Cardiac muscle cell (in vitro differentiated cells and primary cell): ENCODE measurements around the gene RAB18. TPM values are rescaled to one million over a fixed set of nuclear protein-coding genes. Genes with fewer than 3 reads are reported as not detected.
"Not testable (repeated sequence)": the region's sequence is repeated elsewhere in the genome, so short reads cannot be mapped to it uniquely, and the experiment has no call there.

Source experiments
- DNase-seq, 2 donors: peaks; one replicate each; pipeline versions ENCODE4 v3.0.0 to v3.0.0-alpha.2; 2010 to 2017; ENCODE audit warnings: low read depth in 1 of 2, low spot score in 1 of 2
- H3K27ac ChIP-seq: fragments of 200-600 bp; sonication (generic); 2 replicates; pipeline ENCODE4 v1.5.1; 2016
- H3K27me3 ChIP-seq: fragments of 200-600 bp; sonication (generic); 2 replicates; pipeline ENCODE4 v1.6.0; 2016; ENCODE audit warnings: control low read depth
- H3K36me3 ChIP-seq: fragments of 200-600 bp; sonication (generic); 2 replicates; pipeline ENCODE4 v1.5.1; 2016; ENCODE audit warnings: control low read depth
- H3K4me1 ChIP-seq: fragments of 200-600 bp; sonication (generic); 2 replicates; pipeline ENCODE4 v1.8.1; 2017; ENCODE audit warnings: low read depth, mild to moderate bottlenecking, mixed run types
- H3K4me3 ChIP-seq: fragments of 200-600 bp; sonication (generic); 2 replicates; pipeline ENCODE4 v1.5.1; 2016; ENCODE audit warnings: mild to moderate bottlenecking
- H3K9me3 ChIP-seq: fragments of 200-600 bp; sonication (generic); 2 replicates; pipeline ENCODE4 v1.5.1; 2017; ENCODE audit warnings: low read depth, mild to moderate bottlenecking, control low read depth
- polyA plus RNA-seq: library from polyadenylated mRNA; unstranded; fragments of >200 nt; fragmentation: Nextera tagmentation; extraction: Ambion mirVana; gene quantifications from 2 replicates; pipeline ENCODE4 v1.2.1, GENCODE V29; 2016
- total RNA-seq: library from RNA; depleted of rRNA; stranded (reverse); fragments of >200 nt; gene quantifications from 2 replicates; pipeline ENCODE4 v1.2.3, GENCODE V29; 2016
- TF ChIP-seq, protein P1 (sequence below): IDR thresholded peaks from 2 replicates; pipeline ENCODE4 v1.5.1; 2012; ENCODE audit warnings: low read depth, mild to moderate bottlenecking, low read length

Gene RAB18
- total and polyA plus RNA-seq, 2 experiments from 2014 or later = 36.5 to 116 TPM

GRCh38 chr10:27564880-27565279 is 60.8 kb downstream of the RAB18 start:
- TF ChIP-seq, protein P1, sequence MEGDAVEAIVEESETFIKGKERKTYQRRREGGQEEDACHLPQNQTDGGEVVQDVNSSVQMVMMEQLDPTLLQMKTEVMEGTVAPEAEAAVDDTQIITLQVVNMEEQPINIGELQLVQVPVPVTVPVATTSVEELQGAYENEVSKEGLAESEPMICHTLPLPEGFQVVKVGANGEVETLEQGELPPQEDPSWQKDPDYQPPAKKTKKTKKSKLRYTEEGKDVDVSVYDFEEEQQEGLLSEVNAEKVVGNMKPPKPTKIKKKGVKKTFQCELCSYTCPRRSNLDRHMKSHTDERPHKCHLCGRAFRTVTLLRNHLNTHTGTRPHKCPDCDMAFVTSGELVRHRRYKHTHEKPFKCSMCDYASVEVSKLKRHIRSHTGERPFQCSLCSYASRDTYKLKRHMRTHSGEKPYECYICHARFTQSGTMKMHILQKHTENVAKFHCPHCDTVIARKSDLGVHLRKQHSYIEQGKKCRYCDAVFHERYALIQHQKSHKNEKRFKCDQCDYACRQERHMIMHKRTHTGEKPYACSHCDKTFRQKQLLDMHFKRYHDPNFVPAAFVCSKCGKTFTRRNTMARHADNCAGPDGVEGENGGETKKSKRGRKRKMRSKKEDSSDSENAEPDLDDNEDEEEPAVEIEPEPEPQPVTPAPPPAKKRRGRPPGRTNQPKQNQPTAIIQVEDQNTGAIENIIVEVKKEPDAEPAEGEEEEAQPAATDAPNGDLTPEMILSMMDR = no peak
- H3K27me3 ChIP-seq = no peaks in the 10 kb centered on the region
- H3K4me1 ChIP-seq = peaks cover 10% of the 10 kb centered on the region
- no peaks in the 10 kb centered on the region for H3K9me3 ChIP-seq
- DNase-seq = peak in 1 of 2 donors; percentile 69
- H3K4me3 ChIP-seq = no peak overlapping the region
- peak overlapping the region; percentile 77 for H3K27ac ChIP-seq
- no peaks in the 10 kb centered on the region for H3K36me3 ChIP-seq

DNA sequence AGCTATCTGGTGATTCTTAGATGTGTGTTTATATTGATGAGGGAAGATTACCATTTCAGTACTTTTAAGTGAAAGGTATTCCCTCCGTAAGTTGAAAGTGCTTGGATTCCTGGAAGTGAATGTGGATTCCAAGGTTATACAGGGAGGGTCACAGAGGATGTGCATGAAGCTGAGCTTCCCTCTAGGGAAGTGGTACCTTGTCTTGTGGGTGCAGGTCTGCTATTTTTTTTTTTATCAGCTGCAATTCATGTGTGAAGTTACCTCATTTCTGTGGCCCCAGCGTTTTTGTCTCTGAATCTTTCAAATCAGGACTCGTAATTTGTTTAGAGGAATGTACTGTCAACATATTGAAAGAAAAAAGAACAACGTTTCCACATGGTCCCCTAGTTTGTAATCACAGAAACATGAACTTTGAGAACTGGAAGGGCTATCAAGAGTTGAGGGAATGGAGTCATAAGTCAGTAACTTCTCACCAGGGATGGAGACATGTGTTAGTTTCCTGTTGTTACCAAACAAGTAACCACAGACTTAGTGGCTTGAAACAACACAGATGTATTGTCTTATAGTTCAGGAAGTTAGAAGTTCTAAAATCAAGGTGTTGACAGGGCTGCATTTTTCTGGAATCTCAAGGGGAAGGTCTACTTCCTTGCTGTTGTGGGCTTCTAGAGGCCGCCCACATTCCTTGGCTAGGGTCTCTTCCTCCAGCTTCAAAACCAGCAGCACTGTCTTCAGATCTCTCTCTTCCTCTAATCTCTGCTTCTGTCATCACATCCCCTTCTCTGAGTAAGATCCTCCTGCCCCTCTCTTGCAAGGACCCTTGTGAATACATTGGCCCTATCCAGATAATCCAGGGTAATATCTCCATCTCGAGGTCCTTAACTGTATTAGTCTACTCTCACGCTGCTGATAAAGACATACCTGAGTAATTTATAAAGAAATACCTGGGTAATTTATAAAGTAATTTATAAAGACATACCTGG is 64.4 kb downstream of the RAB18 start:
- TF ChIP-seq, protein P1 = no peak

DNA sequence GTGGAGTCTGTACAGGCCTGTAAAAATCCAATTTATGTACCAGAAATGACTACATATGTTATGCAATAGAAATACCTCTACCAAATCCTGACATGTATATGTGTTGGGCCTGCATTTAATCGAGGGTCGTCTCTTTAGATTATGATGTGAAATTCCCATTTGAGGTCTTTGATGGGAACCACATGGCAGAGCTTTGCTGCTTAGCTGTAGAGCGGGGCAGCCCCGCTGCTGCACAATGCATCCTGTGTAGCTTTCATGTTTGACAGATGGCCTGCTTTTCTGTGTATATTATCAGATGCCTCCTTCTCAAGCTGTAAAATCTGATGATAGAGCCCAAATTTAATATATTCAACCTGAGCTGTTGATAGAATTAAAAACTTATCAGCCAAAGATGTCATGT is 65.8 kb downstream of the RAB18 start:
- TF ChIP-seq, protein P1 = no peak
- H3K36me3 ChIP-seq = no peaks in the 10 kb centered on the region

More for the DNA sequence above, 64.4 kb downstream of the RAB18 start:
- H3K27ac ChIP-seq = no peak overlapping the region
- H3K9me3 ChIP-seq = no peaks in the 10 kb centered on the region
- H3K27me3 ChIP-seq = no peaks in the 10 kb centered on the region
- peaks cover 10% of the 10 kb centered on the region for H3K4me1 ChIP-seq
- no peak overlapping the region for H3K4me3 ChIP-seq
- H3K36me3 ChIP-seq = no peaks in the 10 kb centered on the region
- peak in 1 of 2 donors; percentile 67 for DNase-seq

DNA sequence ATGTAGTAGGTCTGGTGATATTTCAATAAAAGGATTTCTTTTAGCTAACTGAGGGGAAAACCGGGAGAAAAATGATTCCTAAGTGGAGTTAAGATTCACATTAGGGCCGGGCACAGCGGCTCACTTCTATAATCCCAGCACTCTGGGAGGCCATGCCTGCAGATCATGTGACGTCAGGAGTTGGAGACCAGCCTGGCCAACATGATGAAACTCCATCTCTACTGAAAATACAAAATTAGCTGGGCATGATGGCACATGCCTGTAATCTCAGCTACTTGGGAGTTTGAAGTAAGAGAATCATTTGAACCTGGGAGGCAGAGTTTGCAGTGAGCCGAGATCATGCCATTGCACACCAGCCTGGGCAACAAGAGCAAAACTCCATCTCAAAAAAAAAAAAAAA is 72.9 kb downstream of the RAB18 start:
- H3K36me3 ChIP-seq, H3K4me1 ChIP-seq, DNase-seq, H3K4me3 ChIP-seq, H3K27ac ChIP-seq, H3K9me3 ChIP-seq, H3K27me3 ChIP-seq: not testable (repeated sequence)

More for the DNA sequence above, 65.8 kb downstream of the RAB18 start:
- Histone ChIP-seq H3K4me1 (peaks cover 8% of the 10 kb centered on the region), H3K4me3 (no peak overlapping the region), H3K27ac (no peak overlapping the region), H3K27me3 (no peaks in the 10 kb centered on the region), H3K9me3 (no peaks in the 10 kb centered on the region)
- no peak for DNase-seq

GRCh38 chr10:27578316-27578715 is 74.2 kb downstream of the RAB18 start:
- no peak for DNase-seq
- H3K36me3 ChIP-seq = no peaks in the 10 kb centered on the region
- TF ChIP-seq, protein P1 = no peak
- no peak overlapping the region for H3K4me3 ChIP-seq
- no peaks in the 10 kb centered on the region for H3K27me3 ChIP-seq
- H3K27ac ChIP-seq = no peak overlapping the region
- no peaks in the 10 kb centered on the region for H3K9me3 ChIP-seq
- H3K4me1 ChIP-seq = peaks cover 4% of the 10 kb centered on the region

DNA sequence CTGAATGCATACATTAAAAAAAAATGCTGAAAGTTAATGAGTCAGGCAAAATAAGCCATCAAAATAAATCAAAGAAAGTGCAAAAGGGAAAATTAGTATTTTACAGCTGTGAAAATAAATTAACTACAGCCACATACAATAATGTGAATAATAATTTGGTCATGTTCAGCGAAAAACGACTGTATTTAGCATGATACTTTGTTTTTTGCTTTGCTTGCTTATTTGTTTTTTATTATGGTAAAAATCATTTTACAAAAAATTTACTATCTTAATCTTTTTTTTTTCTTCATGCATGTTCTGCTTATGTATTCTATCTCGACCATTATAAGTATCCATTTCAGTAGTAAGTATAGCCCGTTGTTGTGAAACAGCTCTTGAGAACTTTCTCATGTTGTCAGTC is 77.1 kb downstream of the RAB18 start:
- H3K9me3 ChIP-seq = no peaks in the 10 kb centered on the region
- H3K4me3 ChIP-seq = no peak overlapping the region
- H3K27me3 ChIP-seq = no peaks in the 10 kb centered on the region
- no peaks in the 10 kb centered on the region for H3K36me3 ChIP-seq
- DNase-seq = no peak
- H3K4me1 ChIP-seq = no peaks in the 10 kb centered on the region
- no peak overlapping the region for H3K27ac ChIP-seq
- TF ChIP-seq, protein P1 = no peak
